Testis (tissue), 2 donors: ENCODE data around the gene KLF17.

ENCODE experiments used
- POLR2A ChIP-seq: fragments of 450-650 bp; IDR thresholded peaks from one replicate; pipeline ENCODE4 v1.6.1; 2017; ENCODE audit warnings: antibody characterized with exemption, mild to moderate bottlenecking, moderate library complexity
- TF ChIP-seq, protein P1 (sequence below), 3 experiments: fragments of 450-650 bp in 2 of 3; fragments of 200-600 bp in 1 of 3; sonication (generic) in 1 of 3; IDR thresholded peaks; one replicate each; pipeline ENCODE4 v1.5.1; 2016 to 2019; ENCODE audit warnings: antibody characterized with exemption in 3 of 3, mild to moderate bottlenecking in 2 of 3, moderate library complexity in 1 of 3

DNA sequence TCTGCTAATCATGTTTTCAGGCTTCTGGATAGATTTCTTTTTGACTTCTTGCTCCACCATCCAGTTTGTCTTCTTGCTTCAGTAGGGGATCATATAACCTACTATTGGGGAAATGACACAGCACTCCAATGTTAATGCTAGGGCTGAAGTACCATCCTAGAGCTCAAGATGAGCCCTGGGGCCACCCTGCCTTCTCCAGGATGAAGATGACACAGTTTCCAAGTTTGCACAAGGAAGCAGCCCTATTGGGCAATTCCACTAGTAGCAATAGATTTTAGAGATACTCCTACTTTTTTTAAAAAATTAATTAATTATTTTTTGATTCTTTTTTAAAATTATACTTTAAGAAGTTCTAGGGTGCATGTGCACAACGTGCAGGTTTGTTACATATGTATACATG, 34.1 kb downstream of the KLF17 start:
- TF ChIP-seq, protein P1, sequence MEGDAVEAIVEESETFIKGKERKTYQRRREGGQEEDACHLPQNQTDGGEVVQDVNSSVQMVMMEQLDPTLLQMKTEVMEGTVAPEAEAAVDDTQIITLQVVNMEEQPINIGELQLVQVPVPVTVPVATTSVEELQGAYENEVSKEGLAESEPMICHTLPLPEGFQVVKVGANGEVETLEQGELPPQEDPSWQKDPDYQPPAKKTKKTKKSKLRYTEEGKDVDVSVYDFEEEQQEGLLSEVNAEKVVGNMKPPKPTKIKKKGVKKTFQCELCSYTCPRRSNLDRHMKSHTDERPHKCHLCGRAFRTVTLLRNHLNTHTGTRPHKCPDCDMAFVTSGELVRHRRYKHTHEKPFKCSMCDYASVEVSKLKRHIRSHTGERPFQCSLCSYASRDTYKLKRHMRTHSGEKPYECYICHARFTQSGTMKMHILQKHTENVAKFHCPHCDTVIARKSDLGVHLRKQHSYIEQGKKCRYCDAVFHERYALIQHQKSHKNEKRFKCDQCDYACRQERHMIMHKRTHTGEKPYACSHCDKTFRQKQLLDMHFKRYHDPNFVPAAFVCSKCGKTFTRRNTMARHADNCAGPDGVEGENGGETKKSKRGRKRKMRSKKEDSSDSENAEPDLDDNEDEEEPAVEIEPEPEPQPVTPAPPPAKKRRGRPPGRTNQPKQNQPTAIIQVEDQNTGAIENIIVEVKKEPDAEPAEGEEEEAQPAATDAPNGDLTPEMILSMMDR (IDR thresholded peaks at IDR 0.05) = no peak
- no peak for TF ChIP-seq POLR2A
